ENCODE measurements around the gene ZNF827.

DNA sequence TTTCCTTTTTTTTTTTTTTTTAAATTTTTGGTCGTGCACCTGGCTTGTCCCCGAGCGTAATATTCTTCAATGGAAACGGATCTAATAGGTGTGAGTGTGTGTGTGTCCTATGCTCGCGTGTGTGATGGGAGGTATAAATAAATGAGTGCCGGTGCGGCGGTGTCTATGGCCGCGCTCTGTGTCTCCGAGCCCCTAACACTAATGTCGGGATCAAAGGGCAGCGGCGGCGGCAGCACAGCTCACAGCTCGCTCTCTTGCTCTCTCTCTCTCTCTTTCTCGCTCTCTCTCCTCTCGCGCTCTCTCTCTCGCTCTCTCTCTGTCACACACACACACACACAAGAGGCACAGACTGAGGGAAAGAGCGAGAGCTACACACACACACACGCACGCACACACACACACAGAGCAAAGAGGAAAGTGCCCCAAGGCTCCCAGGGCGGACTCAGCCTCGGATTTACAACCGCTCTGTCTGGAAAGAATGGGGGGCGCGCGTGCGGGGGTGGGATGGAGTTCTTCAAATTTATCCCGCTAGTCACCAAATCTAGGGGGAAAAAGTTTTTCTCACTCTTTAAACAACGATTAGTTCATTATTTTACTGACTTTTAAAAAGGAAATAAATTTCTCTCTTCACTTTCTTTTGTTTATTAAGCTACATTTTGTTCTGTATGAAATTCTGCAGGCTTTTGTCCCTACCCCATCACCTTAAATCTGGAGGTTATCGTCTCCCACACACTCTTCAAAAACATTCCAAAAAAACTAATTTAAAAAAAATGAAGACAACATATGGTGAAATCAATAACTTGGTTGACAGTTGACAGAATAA lies at the start of gene ZNF827:
- TF ChIP-seq, protein P1, sequence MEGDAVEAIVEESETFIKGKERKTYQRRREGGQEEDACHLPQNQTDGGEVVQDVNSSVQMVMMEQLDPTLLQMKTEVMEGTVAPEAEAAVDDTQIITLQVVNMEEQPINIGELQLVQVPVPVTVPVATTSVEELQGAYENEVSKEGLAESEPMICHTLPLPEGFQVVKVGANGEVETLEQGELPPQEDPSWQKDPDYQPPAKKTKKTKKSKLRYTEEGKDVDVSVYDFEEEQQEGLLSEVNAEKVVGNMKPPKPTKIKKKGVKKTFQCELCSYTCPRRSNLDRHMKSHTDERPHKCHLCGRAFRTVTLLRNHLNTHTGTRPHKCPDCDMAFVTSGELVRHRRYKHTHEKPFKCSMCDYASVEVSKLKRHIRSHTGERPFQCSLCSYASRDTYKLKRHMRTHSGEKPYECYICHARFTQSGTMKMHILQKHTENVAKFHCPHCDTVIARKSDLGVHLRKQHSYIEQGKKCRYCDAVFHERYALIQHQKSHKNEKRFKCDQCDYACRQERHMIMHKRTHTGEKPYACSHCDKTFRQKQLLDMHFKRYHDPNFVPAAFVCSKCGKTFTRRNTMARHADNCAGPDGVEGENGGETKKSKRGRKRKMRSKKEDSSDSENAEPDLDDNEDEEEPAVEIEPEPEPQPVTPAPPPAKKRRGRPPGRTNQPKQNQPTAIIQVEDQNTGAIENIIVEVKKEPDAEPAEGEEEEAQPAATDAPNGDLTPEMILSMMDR (IDR thresholded peaks at IDR 0.05; ENCODE audit: low read depth, low read length, poor library complexity, severe bottlenecking), result no peak
- no peak for TF ChIP-seq EZH2phosphoT487 (IDR thresholded peaks at IDR 0.05; ENCODE audit: borderline replicate concordance, low read length)
